CD4-positive, alpha-beta T cell (primary cell): Measurements from ENCODE around the gene CPA4. TPM values are rescaled to one million over a fixed set of nuclear protein-coding genes. Genes with fewer than 3 reads are reported as not detected.

Experiments
- ATAC-seq: fragments of 200-7000 bp; cut with Tn5 transposase; one replicate; pipeline ENCODE4 v1.10.0; 2022; ENCODE audit warnings: mild to moderate bottlenecking; ENCODE audit not compliant: poor library complexity
- CTCF ChIA-PET: fragments of 350-600 bp; sonication (Branson Sonifier 250); formaldehyde crosslinking; loops from one replicate; lab custom pipeline; 2021; ENCODE audit warnings: antibody characterized with exemption, inconsistent platforms; lab: Charles Lee
- POLR2A ChIA-PET: fragments of 350-600 bp; sonication (Branson Sonifier 250); formaldehyde crosslinking; loops from one replicate; lab custom pipeline; 2021; ENCODE audit warnings: antibody characterized with exemption, inconsistent platforms; lab: Charles Lee
- DNase-seq, 14 experiments: peaks; one replicate each; pipeline ENCODE4 v3.0.0-alpha.2; 2013 to 2020; ENCODE audit warnings: mixed read lengths in 2 of 14
- H3K27ac ChIP-seq, 2 donors: one replicate each; pipeline versions ENCODE4 v1.5.1 to v1.7.0; 2013; ENCODE audit warnings: low read length in 2 of 2, low read depth in 1 of 2, mild to moderate bottlenecking in 1 of 2
- H3K27me3 ChIP-seq, 2 experiments: 1 replicate in 1 of 2; 2 replicates in 1 of 2; pipeline versions ENCODE4 v1.6.1 to v1.7.0; 2013; ENCODE audit warnings: low read length in 2 of 2, control low read depth in 1 of 2, mild to moderate bottlenecking in 1 of 2, moderate library complexity in 1 of 2; ENCODE audit not compliant: insufficient read depth in 2 of 2, control insufficient read depth in 1 of 2
- H3K36me3 ChIP-seq: one replicate; pipeline ENCODE4 v1.6.1; 2013; ENCODE audit warnings: low read length, control low read depth; ENCODE audit not compliant: insufficient read depth
- H3K4me1 ChIP-seq: one replicate; pipeline ENCODE4 v1.6.1; 2013; ENCODE audit warnings: low read length, control low read depth; ENCODE audit not compliant: insufficient read depth
- H3K4me3 ChIP-seq: one replicate; pipeline ENCODE4 v1.5.1; 2013; ENCODE audit warnings: mild to moderate bottlenecking, low read length, moderate library complexity
- H3K9me3 ChIP-seq, 2 experiments: 1 replicate in 1 of 2; 2 replicates in 1 of 2; pipeline versions ENCODE4 v1.6.1 to v1.7.0; 2013; ENCODE audit warnings: low read length in 2 of 2, mild to moderate bottlenecking in 2 of 2, control low read depth in 1 of 2, moderate library complexity in 1 of 2; ENCODE audit not compliant: control insufficient read depth in 1 of 2, insufficient read depth in 1 of 2
- H3K27ac Mint-ChIP-seq: one replicate; pipeline ENCODE4 v1.8.0; 2020; ENCODE audit warnings: mixed read lengths
- H3K27me3 Mint-ChIP-seq: one replicate; pipeline ENCODE4 v1.8.0; 2021; ENCODE audit warnings: mixed read lengths
- H3K36me3 Mint-ChIP-seq: one replicate; pipeline ENCODE4 v1.8.0; 2021; ENCODE audit warnings: low read depth, mixed read lengths
- H3K4me1 Mint-ChIP-seq: one replicate; pipeline ENCODE4 v1.8.0; 2021; ENCODE audit warnings: low read depth, mixed read lengths
- H3K4me3 Mint-ChIP-seq: one replicate; pipeline ENCODE4 v1.8.0; 2020; ENCODE audit warnings: mild to moderate bottlenecking, mixed read lengths
- H3K9me3 Mint-ChIP-seq: one replicate; pipeline ENCODE4 v1.8.0; 2020; ENCODE audit warnings: mixed read lengths
- CTCF ChIP-seq: fragments of 200-600 bp; IDR thresholded peaks from one replicate; pipeline ENCODE4 v1.8.0; 2022; ENCODE audit warnings: antibody characterized with exemption, mild to moderate bottlenecking
- intact Hi-C, 2 experiments: fragments of 100-400 bp; cut with DNase I in 1 of 2; cut with micrococcal nuclease in 1 of 2; formaldehyde crosslinking; loops; one replicate each; pipeline versions ENCODE4 v1.15.1 to v1.9.0; 2023 to 2025; cut with DNase I, micrococcal nuclease
- total RNA-seq, 174 experiments: library from RNA in 2 of 174; stranded (reverse) in 2 of 174; gene quantifications; one replicate each; pipeline ENCODE4 v1.2.3 and lab custom pipeline; 2021 to 2026

CPA4 gene
- total RNA-seq, 2 experiments from 2014 or later, result not detected

- H3K27ac Mint-ChIP-seq, result no peak overlapping the region
- H3K27me3 Mint-ChIP-seq, result no peaks in the 10 kb centered on the region
Observed at GRCh38 chr7:130281260-130281659, 11.7 kb upstream of the CPA4 start.

GRCh38 chr7:130286881-130287280, 6.1 kb upstream of the CPA4 start:
- Histone ChIP-seq H3K9me3 (no peaks in the 10 kb centered on the region), H3K4me1 (no peaks in the 10 kb centered on the region), H3K36me3 (no peaks in the 10 kb centered on the region), H3K4me3 (no peak overlapping the region), H3K27ac (no peak overlapping the region), H3K27me3 (no peaks in the 10 kb centered on the region)
- Mint-ChIP-seq H3K27ac (no peak overlapping the region), H3K36me3 (no peaks in the 10 kb centered on the region), H3K27me3 (no peaks in the 10 kb centered on the region), H3K4me1 (no peaks in the 10 kb centered on the region), H3K9me3 (peaks cover 2% of the 10 kb centered on the region), H3K4me3 (no peak overlapping the region)
- ATAC-seq (no peak), DNase-seq (no peak)
- intact Hi-C loops, result no loop called here
- ChIA-PET CTCF (no interaction called here), POLR2A (no interaction called here)
- no peak for TF ChIP-seq CTCF

More at GRCh38 chr7:130281260-130281659, 11.7 kb upstream of the CPA4 start:
- no peaks in the 10 kb centered on the region for H3K27me3 ChIP-seq
- H3K36me3 Mint-ChIP-seq, result no peaks in the 10 kb centered on the region
- no peaks in the 10 kb centered on the region for H3K36me3 ChIP-seq
- no peak overlapping the region for H3K4me3 ChIP-seq
- ATAC-seq (no peak), DNase-seq (no peak)
- ChIA-PET POLR2A (no interaction called here), CTCF (no interaction called here)
- TF ChIP-seq CTCF, result no peak
- no peak overlapping the region for H3K27ac ChIP-seq
- H3K9me3 ChIP-seq, result no peaks in the 10 kb centered on the region
- H3K4me1 Mint-ChIP-seq, result no peaks in the 10 kb centered on the region
- H3K9me3 Mint-ChIP-seq, result no peaks in the 10 kb centered on the region
- no peaks in the 10 kb centered on the region for H3K4me1 ChIP-seq
- H3K4me3 Mint-ChIP-seq, result no peak overlapping the region
- intact Hi-C loops, result no loop called here

GRCh38 chr7:130288168-130288567, 4.8 kb upstream of the CPA4 start:
- DNase-seq (no peak), ATAC-seq (no peak)
- no peaks in the 10 kb centered on the region for H3K9me3 ChIP-seq
- no peak overlapping the region for H3K4me3 Mint-ChIP-seq
- no peaks in the 10 kb centered on the region for H3K4me1 Mint-ChIP-seq
- CTCF ChIA-PET, result no interaction called here
- no peak for TF ChIP-seq CTCF
- intact Hi-C loops, result no loop called here
- no peaks in the 10 kb centered on the region for H3K36me3 ChIP-seq
- H3K27ac ChIP-seq, result no peak overlapping the region
- H3K27me3 ChIP-seq, result no peaks in the 10 kb centered on the region
- H3K4me3 ChIP-seq, result no peak overlapping the region
- H3K36me3 Mint-ChIP-seq, result no peaks in the 10 kb centered on the region
- no peak overlapping the region for H3K27ac Mint-ChIP-seq
- H3K27me3 Mint-ChIP-seq, result no peaks in the 10 kb centered on the region
- no peaks in the 10 kb centered on the region for H3K4me1 ChIP-seq
- H3K9me3 Mint-ChIP-seq, result peaks cover 2% of the 10 kb centered on the region
- POLR2A ChIA-PET, result no interaction called here
